Measurements from ENCODE around the gene STAM2.

STAM2 gene

GRCh38 chr2:152086231-152086630 is 89.3 kb downstream of the STAM2 start:
- H3K9me3 ChIP-seq (ENCODE audit: insufficient read depth, low read length) = no peaks in the 10 kb centered on the region
- H3K36me3 ChIP-seq (ENCODE audit: insufficient read depth, insufficient read length, low read length) = no peaks in the 10 kb centered on the region
- H3K4me1 ChIP-seq (ENCODE audit: insufficient read depth, insufficient read length) = no peaks in the 10 kb centered on the region
- TF ChIP-seq YY1 (IDR thresholded peaks at IDR 0.05; ENCODE audit: insufficient read depth, insufficient read length) (no peak), ZNF274 (IDR thresholded peaks at IDR 0.05; ENCODE audit: low read depth, low read length) (no peak), SUZ12 (IDR thresholded peaks at IDR 0.05; ENCODE audit: extremely low read depth, insufficient read depth, insufficient read length) (no peak)
- no peaks in the 10 kb centered on the region for H3K27me3 ChIP-seq (ENCODE audit: insufficient read depth, insufficient read length)
- H3K9ac ChIP-seq (ENCODE audit: insufficient read length, low read depth) = no peak overlapping the region
- DNase-seq (ENCODE audit: low read depth, low spot score) = no peak
- no peak overlapping the region for H3K4me3 ChIP-seq (ENCODE audit: insufficient read length, low read depth)

DNA sequence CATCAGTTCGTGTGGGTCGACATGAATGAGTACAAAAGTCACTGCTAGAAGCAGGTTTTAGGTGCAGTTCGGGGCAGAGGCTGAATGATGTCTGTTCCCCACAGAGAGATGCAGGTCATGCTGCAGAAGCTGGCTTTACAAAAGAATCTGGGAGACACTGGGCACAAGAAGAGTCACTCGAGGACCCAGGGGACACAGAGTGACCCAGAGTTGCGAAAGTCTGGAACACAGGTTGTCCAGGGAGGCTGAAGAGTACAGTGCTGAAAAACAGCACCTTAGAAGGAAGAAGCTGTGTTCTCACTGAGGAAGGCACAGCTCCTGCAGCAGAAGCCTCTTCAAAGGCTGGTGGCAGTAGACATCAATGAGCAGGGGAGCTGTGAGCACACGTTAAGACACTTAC is 91.5 kb downstream of the STAM2 start:
- Histone ChIP-seq H3K4me3 (ENCODE audit: insufficient read length, low read depth) (no peak overlapping the region), H3K27me3 (ENCODE audit: insufficient read depth, insufficient read length) (no peaks in the 10 kb centered on the region), H3K4me1 (ENCODE audit: insufficient read depth, insufficient read length) (no peaks in the 10 kb centered on the region), H3K36me3 (ENCODE audit: insufficient read depth, insufficient read length, low read length) (no peaks in the 10 kb centered on the region), H3K9ac (ENCODE audit: insufficient read length, low read depth) (no peak overlapping the region), H3K9me3 (ENCODE audit: insufficient read depth, low read length) (no peaks in the 10 kb centered on the region)
- TF ChIP-seq YY1 (IDR thresholded peaks at IDR 0.05; ENCODE audit: insufficient read depth, insufficient read length) = no peak
- no peak for TF ChIP-seq SUZ12 (IDR thresholded peaks at IDR 0.05; ENCODE audit: extremely low read depth, insufficient read depth, insufficient read length)
- TF ChIP-seq ZNF274 (IDR thresholded peaks at IDR 0.05; ENCODE audit: low read depth, low read length) = no peak
- DNase-seq (ENCODE audit: low read depth, low spot score) = no peak

- no peaks in the 10 kb centered on the region for H3K36me3 ChIP-seq (ENCODE audit: insufficient read depth, insufficient read length, low read length)
- TF ChIP-seq ZNF274 (IDR thresholded peaks at IDR 0.05; ENCODE audit: low read depth, low read length) (no peak), SUZ12 (IDR thresholded peaks at IDR 0.05; ENCODE audit: extremely low read depth, insufficient read depth, insufficient read length) (no peak), YY1 (IDR thresholded peaks at IDR 0.05; ENCODE audit: insufficient read depth, insufficient read length) (no peak)
- no peak overlapping the region for H3K9ac ChIP-seq (ENCODE audit: insufficient read length, low read depth)
- H3K4me3 ChIP-seq (ENCODE audit: insufficient read length, low read depth) = no peak overlapping the region
- DNase-seq (ENCODE audit: low read depth, low spot score) = no peak
- no peaks in the 10 kb centered on the region for H3K9me3 ChIP-seq (ENCODE audit: insufficient read depth, low read length)
- H3K4me1 ChIP-seq (ENCODE audit: insufficient read depth, insufficient read length) = no peaks in the 10 kb centered on the region
- no peaks in the 10 kb centered on the region for H3K27me3 ChIP-seq (ENCODE audit: insufficient read depth, insufficient read length)
Measured at GRCh38 chr2:152083202-152083875, 92.2 kb downstream of the STAM2 start.

DNA sequence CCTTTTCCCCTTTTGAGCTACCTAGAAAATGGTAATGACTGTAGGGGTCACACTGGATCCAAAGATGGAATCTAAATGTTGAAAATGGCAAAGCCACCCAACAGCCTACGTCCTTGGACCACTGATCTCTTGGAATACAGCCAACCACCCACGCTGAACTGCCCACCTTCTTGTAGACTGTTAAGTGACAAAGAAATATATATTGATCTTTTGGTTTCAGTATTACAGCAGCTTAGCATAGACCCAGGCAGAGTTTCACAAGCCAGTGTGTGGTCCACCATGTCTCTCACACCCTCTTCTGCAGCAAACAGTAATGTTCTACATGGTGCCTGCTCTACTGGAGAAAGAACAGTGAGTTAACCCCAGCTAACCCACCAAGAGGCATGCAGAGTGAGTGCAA is 96.9 kb downstream of the STAM2 start:
- H3K4me1 ChIP-seq (ENCODE audit: insufficient read depth, insufficient read length) = no peaks in the 10 kb centered on the region
- H3K4me3 ChIP-seq (ENCODE audit: insufficient read length, low read depth) = no peak overlapping the region
- no peak for DNase-seq (ENCODE audit: low read depth, low spot score)
- no peaks in the 10 kb centered on the region for H3K27me3 ChIP-seq (ENCODE audit: insufficient read depth, insufficient read length)
- no peak overlapping the region for H3K9ac ChIP-seq (ENCODE audit: insufficient read length, low read depth)
- no peaks in the 10 kb centered on the region for H3K9me3 ChIP-seq (ENCODE audit: insufficient read depth, low read length)
- no peaks in the 10 kb centered on the region for H3K36me3 ChIP-seq (ENCODE audit: insufficient read depth, insufficient read length, low read length)
- TF ChIP-seq YY1 (IDR thresholded peaks at IDR 0.05; ENCODE audit: insufficient read depth, insufficient read length) = no peak
- no peak for TF ChIP-seq ZNF274 (IDR thresholded peaks at IDR 0.05; ENCODE audit: low read depth, low read length)
- TF ChIP-seq SUZ12 (IDR thresholded peaks at IDR 0.05; ENCODE audit: extremely low read depth, insufficient read depth, insufficient read length) = no peak

- DNase-seq (ENCODE audit: low read depth, low spot score) = no peak
- H3K36me3 ChIP-seq (ENCODE audit: insufficient read depth, insufficient read length, low read length) = no peaks in the 10 kb centered on the region
- H3K9me3 ChIP-seq (ENCODE audit: insufficient read depth, low read length) = no peaks in the 10 kb centered on the region
- no peaks in the 10 kb centered on the region for H3K4me1 ChIP-seq (ENCODE audit: insufficient read depth, insufficient read length)
- H3K27me3 ChIP-seq (ENCODE audit: insufficient read depth, insufficient read length) = no peaks in the 10 kb centered on the region
- TF ChIP-seq ZNF274 (IDR thresholded peaks at IDR 0.05; ENCODE audit: low read depth, low read length) (no peak), YY1 (IDR thresholded peaks at IDR 0.05; ENCODE audit: insufficient read depth, insufficient read length) (no peak), SUZ12 (IDR thresholded peaks at IDR 0.05; ENCODE audit: extremely low read depth, insufficient read depth, insufficient read length) (no peak)
- no peak overlapping the region for H3K9ac ChIP-seq (ENCODE audit: insufficient read length, low read depth)
- H3K4me3 ChIP-seq (ENCODE audit: insufficient read length, low read depth) = no peak overlapping the region
Measured at GRCh38 chr2:152078023-152078422, 97.5 kb downstream of the STAM2 start.

DNA sequence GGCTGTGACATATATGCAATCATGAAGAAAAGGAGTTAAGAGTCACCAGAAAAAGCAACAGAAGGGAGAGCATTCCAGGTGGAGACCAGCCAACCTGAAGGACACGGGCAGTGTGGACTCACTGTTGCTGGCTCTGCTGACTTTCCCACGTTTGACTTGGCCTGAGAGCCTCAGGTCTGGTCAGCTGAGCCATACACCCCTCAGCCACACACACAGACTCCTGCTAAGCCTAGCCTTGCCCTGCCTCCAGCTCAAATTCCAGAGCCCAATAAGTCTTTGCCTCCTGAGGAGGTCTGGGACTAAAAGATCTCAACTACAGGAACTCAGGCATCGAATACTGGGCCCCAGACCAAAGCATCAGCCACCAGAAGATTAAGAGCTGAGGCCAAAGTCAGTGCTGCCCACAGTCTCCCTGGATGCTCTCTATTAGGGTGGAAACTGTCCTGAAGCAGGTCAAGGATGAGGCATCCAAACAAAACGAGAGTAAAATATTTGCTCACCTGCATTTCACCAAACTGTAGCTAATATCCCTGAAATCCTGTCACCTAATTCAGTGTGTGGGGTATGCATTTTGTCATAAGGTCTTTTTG is 100.0 kb downstream of the STAM2 start:
- H3K4me1 ChIP-seq (ENCODE audit: insufficient read depth, insufficient read length) = no peaks in the 10 kb centered on the region

DNA sequence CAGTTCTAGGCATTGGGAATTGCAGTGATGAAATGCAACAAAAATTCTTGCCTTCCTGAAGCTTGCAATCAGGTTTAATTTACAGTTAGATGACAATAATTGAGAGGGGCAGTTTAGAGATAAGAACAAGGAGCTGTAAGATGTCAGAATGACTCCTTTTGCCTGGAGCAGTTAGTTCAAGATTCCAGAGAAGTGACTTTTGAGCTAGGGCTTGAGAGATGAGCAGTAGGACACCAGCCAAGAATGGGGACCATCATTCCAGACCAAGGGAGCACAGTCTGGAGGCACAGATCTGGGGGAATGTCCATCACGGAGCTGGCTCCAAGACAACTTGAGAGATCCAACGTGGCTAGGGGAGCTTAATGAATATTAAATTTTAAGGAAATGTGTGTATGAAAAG is 103.6 kb downstream of the STAM2 start:
- TF ChIP-seq YY1 (IDR thresholded peaks at IDR 0.05; ENCODE audit: insufficient read depth, insufficient read length) (no peak), ZNF274 (IDR thresholded peaks at IDR 0.05; ENCODE audit: low read depth, low read length) (no peak)
- Histone ChIP-seq H3K36me3 (ENCODE audit: insufficient read depth, insufficient read length, low read length) (no peaks in the 10 kb centered on the region), H3K27me3 (ENCODE audit: insufficient read depth, insufficient read length) (no peaks in the 10 kb centered on the region), H3K9ac (ENCODE audit: insufficient read length, low read depth) (no peak overlapping the region), H3K4me3 (ENCODE audit: insufficient read length, low read depth) (no peak overlapping the region), H3K4me1 (ENCODE audit: insufficient read depth, insufficient read length) (no peaks in the 10 kb centered on the region), H3K9me3 (ENCODE audit: insufficient read depth, low read length) (no peaks in the 10 kb centered on the region)
- DNase-seq (ENCODE audit: low read depth, low spot score) = no peak

More for the DNA sequence above, 100.0 kb downstream of the STAM2 start:
- Histone ChIP-seq H3K9me3 (ENCODE audit: insufficient read depth, low read length) (no peaks in the 10 kb centered on the region), H3K9ac (ENCODE audit: insufficient read length, low read depth) (no peak overlapping the region), H3K27me3 (ENCODE audit: insufficient read depth, insufficient read length) (no peaks in the 10 kb centered on the region), H3K4me3 (ENCODE audit: insufficient read length, low read depth) (no peak overlapping the region), H3K36me3 (ENCODE audit: insufficient read depth, insufficient read length, low read length) (no peaks in the 10 kb centered on the region)
- TF ChIP-seq YY1 (IDR thresholded peaks at IDR 0.05; ENCODE audit: insufficient read depth, insufficient read length) = no peak
- TF ChIP-seq ZNF274 (IDR thresholded peaks at IDR 0.05; ENCODE audit: low read depth, low read length) = no peak
- no peak for TF ChIP-seq SUZ12 (IDR thresholded peaks at IDR 0.05; ENCODE audit: extremely low read depth, insufficient read depth, insufficient read length)
- no peak for DNase-seq (ENCODE audit: low read depth, low spot score)

All from NT2/D1 (cell line).